Sigmoid colon (tissue), 7 donors: ENCODE measurements around the gene SULT1A2. TPM values are rescaled to one million over a fixed set of nuclear protein-coding genes. Genes with fewer than 3 reads are reported as not detected.

Experiments
- DNase-seq: peaks from one replicate; pipeline ENCODE4 v3.0.0-alpha.2; 2019
- H3K27ac ChIP-seq, 4 donors: fragments of 200-600 bp; sonication (generic); one replicate each; pipeline ENCODE4 v1.5.1; 2016 to 2019; ENCODE audit warnings: mild to moderate bottlenecking in 1 of 4
- H3K27me3 ChIP-seq, 3 donors: fragments of 200-600 bp; sonication (generic); one replicate each; pipeline ENCODE4 v1.5.1; 2019; ENCODE audit warnings: mild to moderate bottlenecking in 1 of 3
- H3K36me3 ChIP-seq, 4 donors: fragments of 200-600 bp; sonication (generic); one replicate each; pipeline ENCODE4 v1.5.1; 2016 to 2019
- H3K4me1 ChIP-seq, 4 donors: fragments of 200-600 bp; sonication (generic); one replicate each; pipeline ENCODE4 v1.5.1; 2017 to 2019
- H3K4me3 ChIP-seq, 4 donors: fragments of 200-600 bp; sonication (generic); one replicate each; pipeline ENCODE4 v1.5.1; 2017 to 2019; ENCODE audit warnings: mild to moderate bottlenecking in 2 of 4, moderate library complexity in 1 of 4
- H3K9me3 ChIP-seq, 4 donors: fragments of 200-600 bp in 3 of 4; sonication (generic) in 3 of 4; one replicate each; pipeline versions ENCODE4 v1.5.1 to v1.6.1; 2013 to 2019
- EP300 ChIP-seq, 4 donors: sonication (generic); formaldehyde crosslinking; IDR thresholded peaks; one replicate each; pipeline ENCODE4 v1.6.1; 2017; ENCODE audit warnings: antibody characterized with exemption in 4 of 4
- POLR2A ChIP-seq, 2 donors: fragments of 450-650 bp; IDR thresholded peaks; one replicate each; pipeline ENCODE4 v1.6.1; 2016; ENCODE audit warnings: antibody characterized with exemption in 2 of 2, mild to moderate bottlenecking in 2 of 2, moderate library complexity in 2 of 2
- POLR2AphosphoS5 ChIP-seq, 4 donors: sonication (generic); formaldehyde crosslinking; IDR thresholded peaks; one replicate each; pipeline ENCODE4 v1.6.1; 2017; ENCODE audit warnings: antibody characterized with exemption in 4 of 4
- WGBS, 2 donors: extraction: QIAGEN DNeasy Blood & Tissue Kit; methylation state at CpG; one replicate each; pipeline ENCODE4 v1.1.7; 2013; 5-methylcytosine and 5-hydroxymethylcytosine counted together
- intact Hi-C: fragments of 100-400 bp; cut with DNase I; formaldehyde crosslinking; loops from one replicate; pipeline ENCODE4 v1.15.1; 2023
- polyA plus RNA-seq, 3 donors: library from polyadenylated mRNA; stranded (reverse); fragments of 200-250 nt; gene quantifications; one replicate each; pipeline ENCODE4 v1.2.3, GENCODE V29; 2013
- total RNA-seq, 4 donors: library from RNA; depleted of rRNA; stranded (reverse); fragments of >200 nt; gene quantifications; one replicate each; pipeline ENCODE4 v1.1.0, GENCODE V29; 2016
- TF ChIP-seq, protein P1 (sequence below), 4 experiments: fragments of 450-650 bp in 3 of 4; fragments of 200-600 bp in 1 of 4; IDR thresholded peaks; one replicate each; pipeline ENCODE4 v1.5.1; 2016 to 2019; ENCODE audit warnings: antibody characterized with exemption in 4 of 4, mild to moderate bottlenecking in 3 of 4, moderate library complexity in 2 of 4
- donor health status: healthy with polysubstance abuse.
- donor health status: Bipolar disorder and iron deficiency.
- donor health status: healthy.

The SULT1A2 gene
- total and polyA plus RNA-seq, 7 donors: 0.71 to 101 (median 20.4) TPM; not detected in 2

DNA sequence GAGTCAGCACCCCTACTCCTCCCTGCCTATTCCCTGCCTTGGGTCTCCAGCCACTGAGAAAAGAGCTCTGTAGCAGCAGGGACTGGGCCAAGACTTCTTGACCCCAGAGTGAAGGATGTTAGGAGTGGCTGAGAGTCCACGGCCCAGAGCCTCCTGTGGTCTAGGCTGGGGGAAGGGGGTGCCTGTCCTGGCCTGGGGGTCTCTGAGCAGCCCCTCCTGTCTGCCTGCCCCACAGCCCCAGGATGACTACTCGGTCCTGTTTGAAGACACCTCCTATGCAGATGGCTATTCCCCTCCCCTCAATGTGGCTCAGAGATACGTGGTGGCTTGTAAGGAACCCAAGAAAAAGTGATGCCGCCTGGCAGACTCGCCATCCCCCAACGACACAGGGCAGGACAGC is 5.5 kb downstream of the SULT1A2 start:
- H3K27me3 ChIP-seq: no peaks in the 10 kb centered on the region
- H3K9me3 ChIP-seq: no peaks in the 10 kb centered on the region
- peaks cover 0 to 3% (median 0%) of the 10 kb centered on the region in 4 donors for H3K4me1 ChIP-seq
- intact Hi-C loops: no loop called here
- H3K27ac ChIP-seq: no peak overlapping the region
- no peak for DNase-seq
- TF ChIP-seq POLR2AphosphoS5 (IDR thresholded peaks at IDR 0.05) (no peak), POLR2A (IDR thresholded peaks at IDR 0.05) (no peak), EP300 (IDR thresholded peaks at IDR 0.05) (no peak)
- TF ChIP-seq, protein P1, sequence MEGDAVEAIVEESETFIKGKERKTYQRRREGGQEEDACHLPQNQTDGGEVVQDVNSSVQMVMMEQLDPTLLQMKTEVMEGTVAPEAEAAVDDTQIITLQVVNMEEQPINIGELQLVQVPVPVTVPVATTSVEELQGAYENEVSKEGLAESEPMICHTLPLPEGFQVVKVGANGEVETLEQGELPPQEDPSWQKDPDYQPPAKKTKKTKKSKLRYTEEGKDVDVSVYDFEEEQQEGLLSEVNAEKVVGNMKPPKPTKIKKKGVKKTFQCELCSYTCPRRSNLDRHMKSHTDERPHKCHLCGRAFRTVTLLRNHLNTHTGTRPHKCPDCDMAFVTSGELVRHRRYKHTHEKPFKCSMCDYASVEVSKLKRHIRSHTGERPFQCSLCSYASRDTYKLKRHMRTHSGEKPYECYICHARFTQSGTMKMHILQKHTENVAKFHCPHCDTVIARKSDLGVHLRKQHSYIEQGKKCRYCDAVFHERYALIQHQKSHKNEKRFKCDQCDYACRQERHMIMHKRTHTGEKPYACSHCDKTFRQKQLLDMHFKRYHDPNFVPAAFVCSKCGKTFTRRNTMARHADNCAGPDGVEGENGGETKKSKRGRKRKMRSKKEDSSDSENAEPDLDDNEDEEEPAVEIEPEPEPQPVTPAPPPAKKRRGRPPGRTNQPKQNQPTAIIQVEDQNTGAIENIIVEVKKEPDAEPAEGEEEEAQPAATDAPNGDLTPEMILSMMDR (IDR thresholded peaks at IDR 0.05): no peak
- 92% methylated on average over 6 of the region's 6 CpGs for WGBS, 2 donors
- peaks cover 18 to 54% (median 34%) of the 10 kb centered on the region in 4 donors for H3K36me3 ChIP-seq
- H3K4me3 ChIP-seq: no peak overlapping the region

DNA sequence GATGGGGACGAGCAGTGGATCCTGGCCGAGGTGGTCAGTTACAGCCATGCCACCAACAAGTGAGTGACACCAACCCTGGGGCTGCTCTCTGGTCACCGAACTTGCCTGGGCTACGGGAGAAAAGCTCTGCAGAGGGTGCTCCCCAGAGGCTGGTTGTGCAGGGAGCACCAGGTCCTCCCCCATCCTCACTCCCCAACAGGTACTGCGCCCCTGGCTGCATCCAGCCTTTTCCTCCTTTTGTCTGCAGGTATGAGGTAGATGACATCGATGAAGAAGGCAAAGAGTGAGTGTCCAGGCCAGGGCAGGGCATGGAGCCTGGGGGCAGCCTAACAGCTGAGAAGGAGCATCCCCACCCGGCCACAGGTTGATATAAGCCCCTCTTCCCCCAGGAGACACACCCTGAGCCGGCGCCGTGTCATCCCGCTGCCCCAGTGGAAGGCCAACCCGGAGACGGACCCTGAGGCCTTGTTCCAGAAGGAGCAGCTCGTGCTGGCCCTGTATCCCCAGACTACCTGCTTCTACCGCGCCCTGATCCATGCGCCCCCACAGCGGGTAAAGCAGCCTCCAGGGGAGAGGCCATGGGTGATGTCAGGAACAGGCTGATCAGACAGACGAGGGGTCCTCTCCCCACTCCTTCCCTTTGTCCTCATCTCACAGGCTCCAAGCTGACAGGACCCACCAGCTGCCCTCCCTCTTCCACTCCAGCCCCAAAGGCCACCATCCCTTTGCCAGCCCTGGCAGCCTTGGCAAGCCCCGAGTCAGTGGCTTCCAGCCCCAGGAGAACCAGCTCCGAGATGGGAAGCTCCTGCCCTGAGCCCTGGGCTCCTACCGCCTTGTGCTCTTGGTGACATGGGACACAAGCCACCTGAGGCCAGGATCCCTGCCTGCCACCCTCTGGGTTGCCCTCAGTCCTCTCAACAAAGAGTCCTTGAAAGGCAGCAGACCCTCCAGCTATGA is 6.2 kb downstream of the SULT1A2 start:
- Histone ChIP-seq H3K27me3 (no peaks in the 10 kb centered on the region), H3K36me3 (peaks cover 22 to 61% (median 39%) of the 10 kb centered on the region in 4 donors), H3K27ac (no peak overlapping the region), H3K4me3 (no peak overlapping the region), H3K9me3 (no peaks in the 10 kb centered on the region), H3K4me1 (no peaks in the 10 kb centered on the region)
- no peak for TF ChIP-seq POLR2AphosphoS5 (IDR thresholded peaks at IDR 0.05)
- TF ChIP-seq EP300 (IDR thresholded peaks at IDR 0.05): no peak
- TF ChIP-seq POLR2A (IDR thresholded peaks at IDR 0.05): no peak
- TF ChIP-seq, protein P1 (IDR thresholded peaks at IDR 0.05): no peak
- intact Hi-C loops: no loop called here
- DNase-seq: no peak
- WGBS, 2 donors: 92 to 94% methylated on average over 22 of the region's 22 CpGs

DNA sequence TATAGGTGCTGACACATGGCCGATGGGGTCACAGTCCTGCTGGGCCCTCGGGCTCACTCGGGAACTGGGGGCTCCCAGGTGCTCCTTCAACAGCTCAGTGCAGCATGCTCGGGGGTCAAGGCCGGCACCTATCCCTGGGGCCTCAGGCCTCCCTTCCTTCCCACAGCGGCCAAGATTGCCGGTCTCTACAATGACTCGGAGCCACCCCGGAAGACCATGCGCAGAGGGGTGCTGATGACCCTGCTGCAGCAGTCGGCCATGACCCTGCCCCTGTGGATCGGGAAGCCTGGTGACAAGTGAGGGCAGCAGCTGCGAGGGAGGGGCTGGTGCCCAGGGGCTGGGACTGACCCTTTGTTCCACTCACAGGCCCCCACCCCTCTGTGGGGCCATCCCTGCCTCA is 6.9 kb downstream of the SULT1A2 start:
- H3K36me3 ChIP-seq: peaks cover 29 to 69% (median 43%) of the 10 kb centered on the region in 4 donors

DNA sequence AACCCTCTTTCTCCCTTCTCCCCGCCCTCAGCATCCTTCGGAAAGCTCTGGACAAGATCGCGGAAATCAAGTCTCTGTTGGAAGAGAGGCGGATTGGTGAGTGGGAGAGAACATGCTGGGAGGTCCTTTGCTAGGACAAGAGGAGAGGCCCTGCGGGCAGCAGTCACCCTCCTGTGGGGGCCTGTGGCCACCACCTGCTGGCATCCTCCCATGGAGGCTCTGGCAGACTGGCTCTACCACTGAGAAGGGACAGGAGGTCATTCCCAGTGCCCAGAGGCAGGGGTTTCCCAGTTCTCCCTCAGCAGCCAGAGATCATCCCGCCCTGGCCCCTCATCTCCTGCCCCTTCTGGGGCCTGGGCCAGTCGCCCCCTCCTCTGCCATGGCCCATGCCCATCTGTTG is 7.8 kb downstream of the SULT1A2 start:
- intact Hi-C loops: no loop called here
- TF ChIP-seq POLR2AphosphoS5 (IDR thresholded peaks at IDR 0.05) (no peak), EP300 (IDR thresholded peaks at IDR 0.05) (no peak), POLR2A (IDR thresholded peaks at IDR 0.05) (no peak)
- TF ChIP-seq, protein P1 (IDR thresholded peaks at IDR 0.05): no peak
- Histone ChIP-seq H3K4me1 (no peaks in the 10 kb centered on the region), H3K36me3 (peaks cover 31 to 77% (median 44%) of the 10 kb centered on the region in 4 donors), H3K27ac (no peak overlapping the region), H3K9me3 (no peaks in the 10 kb centered on the region), H3K4me3 (no peak overlapping the region), H3K27me3 (no peaks in the 10 kb centered on the region)
- no peak for DNase-seq
- 96 to 97% methylated on average over 8 of the region's 8 CpGs for WGBS, 2 donors

More for the DNA sequence above, 6.9 kb downstream of the SULT1A2 start:
- Histone ChIP-seq H3K27me3 (no peaks in the 10 kb centered on the region), H3K9me3 (no peaks in the 10 kb centered on the region), H3K4me1 (no peaks in the 10 kb centered on the region), H3K4me3 (no peak overlapping the region), H3K27ac (no peak overlapping the region)
- TF ChIP-seq EP300 (IDR thresholded peaks at IDR 0.05): no peak
- TF ChIP-seq POLR2AphosphoS5 (IDR thresholded peaks at IDR 0.05): no peak
- TF ChIP-seq, protein P1 (IDR thresholded peaks at IDR 0.05): no peak
- no peak for TF ChIP-seq POLR2A (IDR thresholded peaks at IDR 0.05)
- 96% methylated on average over 13 of the region's 13 CpGs for WGBS, 2 donors
- no peak for DNase-seq
- intact Hi-C loops: no loop called here
